GM12874 (cell line): ENCODE measurements around the gene LSG1.

Experiments
- TF ChIP-seq, protein P1 (sequence below): IDR thresholded peaks from 2 replicates; pipeline ENCODE4 v1.5.1; 2011; ENCODE audit warnings: low read depth, mild to moderate bottlenecking, control low read depth, low read length, moderate library complexity; ENCODE audit not compliant: insufficient read depth

LSG1 gene

DNA sequence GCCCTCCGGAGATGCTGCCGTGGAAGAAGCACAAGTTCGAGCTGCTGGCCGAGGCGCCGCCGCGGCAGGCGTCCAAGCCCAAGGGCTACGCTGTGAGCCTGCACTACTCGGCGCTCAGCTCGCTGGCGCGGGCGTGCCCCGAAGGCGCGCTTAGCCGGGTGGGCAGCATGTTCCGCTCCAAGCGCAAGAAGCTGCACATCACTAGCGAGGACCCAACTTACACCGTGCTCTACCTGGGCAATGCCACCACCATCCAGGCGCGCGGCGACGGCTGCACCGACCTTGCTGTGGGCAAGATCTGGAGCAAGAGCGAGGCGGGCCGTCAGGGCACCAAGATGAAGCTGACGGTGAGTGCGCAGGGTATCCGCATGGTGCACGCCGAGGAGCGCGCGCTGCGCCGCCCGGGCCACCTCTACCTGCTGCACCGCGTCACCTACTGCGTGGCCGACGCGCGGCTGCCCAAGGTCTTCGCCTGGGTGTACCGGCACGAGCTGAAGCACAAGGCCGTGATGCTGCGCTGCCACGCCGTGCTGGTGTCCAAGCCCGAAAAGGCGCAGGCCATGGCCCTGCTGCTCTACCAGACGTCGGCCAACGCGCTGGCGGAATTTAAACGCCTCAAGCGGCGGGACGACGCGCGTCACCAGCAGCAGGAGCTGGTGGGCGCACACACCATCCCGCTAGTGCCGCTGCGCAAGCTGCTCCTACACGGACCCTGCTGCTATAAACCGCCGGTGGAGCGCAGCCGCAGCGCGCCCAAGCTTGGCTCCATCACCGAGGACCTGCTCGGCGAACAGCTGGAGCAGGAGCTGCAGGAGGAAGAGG lies 15.0 kb upstream of the LSG1 start:
- TF ChIP-seq, protein P1, sequence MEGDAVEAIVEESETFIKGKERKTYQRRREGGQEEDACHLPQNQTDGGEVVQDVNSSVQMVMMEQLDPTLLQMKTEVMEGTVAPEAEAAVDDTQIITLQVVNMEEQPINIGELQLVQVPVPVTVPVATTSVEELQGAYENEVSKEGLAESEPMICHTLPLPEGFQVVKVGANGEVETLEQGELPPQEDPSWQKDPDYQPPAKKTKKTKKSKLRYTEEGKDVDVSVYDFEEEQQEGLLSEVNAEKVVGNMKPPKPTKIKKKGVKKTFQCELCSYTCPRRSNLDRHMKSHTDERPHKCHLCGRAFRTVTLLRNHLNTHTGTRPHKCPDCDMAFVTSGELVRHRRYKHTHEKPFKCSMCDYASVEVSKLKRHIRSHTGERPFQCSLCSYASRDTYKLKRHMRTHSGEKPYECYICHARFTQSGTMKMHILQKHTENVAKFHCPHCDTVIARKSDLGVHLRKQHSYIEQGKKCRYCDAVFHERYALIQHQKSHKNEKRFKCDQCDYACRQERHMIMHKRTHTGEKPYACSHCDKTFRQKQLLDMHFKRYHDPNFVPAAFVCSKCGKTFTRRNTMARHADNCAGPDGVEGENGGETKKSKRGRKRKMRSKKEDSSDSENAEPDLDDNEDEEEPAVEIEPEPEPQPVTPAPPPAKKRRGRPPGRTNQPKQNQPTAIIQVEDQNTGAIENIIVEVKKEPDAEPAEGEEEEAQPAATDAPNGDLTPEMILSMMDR: no peak

DNA sequence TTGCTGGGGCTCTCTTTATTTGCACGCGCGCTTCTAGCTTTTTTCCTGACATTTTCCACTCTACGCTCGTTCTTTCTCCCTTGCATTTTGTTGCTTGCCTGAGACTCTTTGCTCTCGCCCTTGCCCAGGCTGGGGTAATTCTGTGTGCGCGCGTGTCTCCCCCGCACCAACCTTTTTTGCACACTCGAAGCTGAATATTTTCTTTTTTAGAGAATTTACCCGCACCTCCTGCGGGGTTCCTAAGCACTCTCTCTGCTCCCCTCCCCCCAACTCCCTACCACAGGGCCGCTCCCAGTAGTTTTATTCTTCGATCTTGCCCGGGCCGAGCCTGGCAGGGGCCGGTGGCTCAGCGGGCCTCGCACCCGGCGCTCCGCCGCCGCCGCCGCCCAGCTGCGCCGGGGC lies 14.4 kb upstream of the LSG1 start:
- TF ChIP-seq, protein P1: no peak

DNA sequence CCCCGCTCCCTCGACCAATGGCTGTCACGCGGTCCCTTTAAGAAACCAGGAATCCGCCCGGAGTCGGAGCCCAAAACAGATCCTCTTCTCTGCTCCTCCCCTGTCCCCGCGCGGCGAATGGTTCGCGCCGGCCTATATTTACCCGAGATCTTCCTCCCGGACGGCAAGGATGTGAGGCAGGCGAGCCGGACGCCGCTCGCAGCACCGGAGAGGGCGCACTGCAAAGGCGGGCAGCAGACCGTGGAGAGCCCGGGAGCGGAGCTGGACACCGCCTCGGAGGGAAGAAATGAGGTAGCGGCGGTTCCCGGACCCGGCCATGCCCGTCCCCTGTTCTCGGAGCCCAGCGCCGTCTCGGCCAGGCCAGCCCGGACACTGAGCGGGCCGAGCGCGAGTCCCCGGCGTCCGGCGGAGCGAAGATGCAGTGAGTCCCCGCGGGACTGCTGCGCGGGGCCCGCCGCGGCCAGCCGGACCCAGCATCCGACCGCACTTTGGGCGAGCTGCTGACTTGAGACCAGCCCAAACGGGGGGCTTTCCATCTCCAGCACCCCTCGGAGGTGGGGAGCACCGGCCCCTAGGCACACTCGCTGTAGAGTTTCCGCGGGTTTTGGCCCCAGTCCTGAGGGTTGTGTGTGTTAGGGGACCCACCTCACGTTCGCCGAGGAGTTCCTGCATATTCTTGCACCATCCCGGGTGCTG lies 13.9 kb upstream of the LSG1 start, which contains the start of gene FAM43A:
FAM43A (plus strand) TSS at position 166 of the 696 bp plus-strand sequence. CDS start 944 bp downstream, outside the sequence.
- TF ChIP-seq, protein P1: peak; percentile 22; the same call in 1 of the 2 replicates

DNA sequence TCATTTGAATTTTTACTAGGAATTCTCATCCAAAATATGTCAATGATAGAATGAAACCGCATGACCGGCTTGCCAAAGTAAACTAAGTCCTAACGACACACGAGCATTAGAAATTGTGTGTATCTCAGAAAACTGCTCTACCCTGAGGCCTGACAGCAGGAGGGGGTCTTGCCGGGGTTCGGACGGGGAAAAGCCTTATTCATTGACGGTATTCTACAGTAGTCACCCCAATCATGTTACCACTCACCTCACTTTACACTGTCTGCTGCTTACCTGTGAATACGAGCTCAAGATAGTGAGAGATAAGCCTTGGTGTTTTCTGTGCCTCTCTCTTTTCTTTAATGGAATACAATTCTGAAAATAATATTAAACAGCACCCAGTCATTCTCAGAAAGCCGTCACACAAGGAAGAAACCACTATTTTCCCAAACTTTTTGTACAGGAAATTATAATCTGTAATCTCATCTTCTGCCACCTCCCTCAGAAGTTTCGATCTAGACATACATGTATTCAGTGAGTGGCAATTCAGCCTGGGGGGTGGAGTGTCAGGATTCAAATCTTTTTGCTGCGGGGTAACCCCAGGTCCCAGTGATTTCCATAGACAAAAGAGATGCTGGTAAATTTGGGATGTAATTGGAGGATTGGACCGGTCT lies 13.2 kb upstream of the LSG1 start:
- TF ChIP-seq, protein P1: no peak

DNA sequence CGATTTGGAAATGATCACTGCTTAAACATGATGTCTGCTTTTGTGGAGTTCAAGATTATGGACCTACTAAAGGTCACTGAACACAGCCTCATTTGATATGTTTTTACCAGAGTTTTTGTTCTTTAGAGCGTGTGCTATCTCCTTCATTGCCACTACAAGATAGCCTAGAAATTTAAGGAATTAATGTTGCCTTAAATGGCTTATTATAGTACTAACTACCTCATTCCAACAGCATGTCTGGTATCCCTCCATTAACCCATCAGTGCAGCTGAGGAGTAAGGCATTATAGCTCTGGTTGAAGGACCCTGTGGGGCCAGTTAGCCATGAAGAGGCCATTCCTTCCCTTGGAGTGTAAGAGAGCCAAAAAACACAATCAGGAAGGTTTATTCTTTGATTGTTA lies 11.4 kb upstream of the LSG1 start:
- TF ChIP-seq, protein P1: no peak

DNA sequence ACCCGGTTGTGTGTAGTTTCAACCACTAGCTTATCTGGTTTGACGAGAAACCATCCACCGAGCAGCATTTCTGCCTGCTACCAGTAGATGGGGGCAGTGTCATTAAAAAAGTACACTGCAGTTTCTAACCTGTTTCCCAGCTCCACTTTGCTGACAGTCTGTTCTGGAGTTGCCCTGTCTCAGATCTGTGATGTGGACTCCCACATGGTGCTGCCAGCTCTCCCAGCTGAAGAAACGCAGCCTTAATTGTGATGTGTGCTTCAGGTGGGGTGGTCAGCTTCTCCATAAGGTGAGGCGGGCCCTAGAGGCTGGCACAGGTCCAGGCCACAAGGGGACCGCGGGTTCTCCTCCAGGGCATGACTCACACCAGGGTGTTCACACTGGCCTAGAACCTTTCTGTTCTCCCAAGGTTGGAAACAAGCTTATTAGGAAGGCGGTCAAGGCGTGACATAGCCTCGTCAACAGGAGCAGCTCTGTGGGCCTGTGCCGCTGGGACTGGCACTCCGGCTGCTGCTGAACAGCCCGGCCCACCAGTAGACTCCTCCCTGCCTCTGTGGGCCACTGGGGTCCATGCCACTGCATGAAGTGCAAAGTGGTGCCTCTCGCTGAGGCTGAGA lies 10.8 kb upstream of the LSG1 start:
- TF ChIP-seq, protein P1: peak; percentile 81

DNA sequence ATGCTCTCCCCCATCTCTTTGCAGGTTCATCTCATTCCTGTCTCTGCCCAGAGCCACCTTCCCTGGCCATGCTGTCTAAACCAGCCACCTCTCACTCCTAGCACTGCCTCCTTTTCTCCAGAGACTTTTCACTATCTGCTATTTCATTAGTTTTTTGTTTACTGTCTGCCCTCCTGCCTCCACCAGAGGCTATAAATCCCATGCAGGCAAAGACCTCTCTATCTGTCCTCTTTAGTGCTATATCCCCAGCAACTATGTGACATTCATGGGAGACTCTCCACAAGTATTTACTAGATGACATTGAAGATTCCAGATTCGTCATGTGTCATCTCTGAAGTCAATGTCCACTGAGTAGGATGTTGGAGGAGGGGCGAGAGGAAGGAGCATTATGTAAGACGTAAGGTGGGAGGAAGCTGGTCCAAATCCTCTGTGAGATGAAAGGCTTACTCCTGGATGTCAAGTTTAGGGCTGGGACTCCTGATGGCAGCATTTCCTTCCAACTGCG lies 10.2 kb upstream of the LSG1 start:
- TF ChIP-seq, protein P1: no peak
